ENCODE results near the gene TEX29. TPM values are rescaled to one million over a fixed set of nuclear protein-coding genes. Genes with fewer than 3 reads are reported as not detected.

The TEX29 gene
- total RNA-seq, 1 experiment from 2014 or later: 0.68 TPM

DNA sequence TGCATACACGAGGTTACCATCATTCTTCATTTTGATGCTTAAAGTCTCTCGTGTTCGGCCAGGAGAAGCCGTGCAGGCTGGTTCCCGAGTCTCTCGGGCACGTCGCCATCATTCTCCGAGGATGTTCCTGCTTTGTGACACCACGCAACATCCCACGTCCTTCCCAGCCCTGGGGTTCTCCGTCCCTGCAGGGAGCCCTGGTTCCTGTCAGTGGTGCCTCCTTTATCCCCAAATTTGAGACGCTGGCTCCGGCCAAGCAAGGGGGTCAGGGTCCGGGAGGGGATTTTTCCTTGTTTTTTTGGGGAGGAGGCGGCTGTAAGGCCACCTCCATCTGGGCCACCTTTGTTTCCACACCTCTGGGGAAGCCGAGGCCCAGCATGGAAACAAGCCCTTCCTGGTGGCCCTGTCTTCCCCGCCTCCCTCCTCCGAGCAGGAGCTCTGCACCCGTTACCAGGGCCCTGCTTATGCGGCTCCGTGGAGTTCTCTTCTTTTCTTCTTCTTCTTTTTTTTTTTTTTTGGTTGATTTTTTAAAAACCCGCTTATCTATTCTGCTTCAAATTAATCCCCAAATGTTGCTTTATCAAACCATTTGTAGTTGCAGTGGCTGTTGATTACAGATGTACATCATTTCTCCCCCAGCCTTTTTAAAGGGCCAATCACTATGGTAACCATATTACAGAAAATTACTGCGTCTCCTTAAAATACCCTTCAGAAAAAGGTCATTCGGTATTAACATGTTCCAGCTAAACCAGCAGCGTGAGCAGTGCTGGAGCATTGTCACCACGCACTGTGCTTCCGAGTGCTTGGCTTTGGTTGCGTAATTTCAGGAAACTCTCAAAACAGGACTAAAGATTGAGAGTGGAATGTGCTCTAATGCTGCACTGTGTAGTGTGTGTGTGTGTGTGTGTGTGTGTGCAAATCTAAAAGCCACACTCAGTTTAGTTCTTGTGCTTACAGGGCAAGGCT is 50.4 kb downstream of the TEX29 start (continued):
- TF ChIP-seq, protein P1, sequence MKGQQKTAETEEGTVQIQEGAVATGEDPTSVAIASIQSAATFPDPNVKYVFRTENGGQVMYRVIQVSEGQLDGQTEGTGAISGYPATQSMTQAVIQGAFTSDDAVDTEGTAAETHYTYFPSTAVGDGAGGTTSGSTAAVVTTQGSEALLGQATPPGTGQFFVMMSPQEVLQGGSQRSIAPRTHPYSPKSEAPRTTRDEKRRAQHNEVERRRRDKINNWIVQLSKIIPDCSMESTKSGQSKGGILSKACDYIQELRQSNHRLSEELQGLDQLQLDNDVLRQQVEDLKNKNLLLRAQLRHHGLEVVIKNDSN (CRISPR knock-in tag; IDR thresholded peaks at IDR 0.05): no peak
- no peak for TF ChIP-seq CREB1 (CRISPR knock-in tag; IDR thresholded peaks at IDR 0.05)
- TF ChIP-seq RELA (CRISPR knock-in tag; IDR thresholded peaks at IDR 0.05; ENCODE audit: borderline replicate concordance): no peak
- no peak for TF ChIP-seq FOXP1 (CRISPR knock-in tag; IDR thresholded peaks at IDR 0.05; ENCODE audit: borderline replicate concordance)
- TF ChIP-seq ZNF416 (CRISPR knock-in tag; IDR thresholded peaks at IDR 0.05): no peak
- TF ChIP-seq, protein P2, sequence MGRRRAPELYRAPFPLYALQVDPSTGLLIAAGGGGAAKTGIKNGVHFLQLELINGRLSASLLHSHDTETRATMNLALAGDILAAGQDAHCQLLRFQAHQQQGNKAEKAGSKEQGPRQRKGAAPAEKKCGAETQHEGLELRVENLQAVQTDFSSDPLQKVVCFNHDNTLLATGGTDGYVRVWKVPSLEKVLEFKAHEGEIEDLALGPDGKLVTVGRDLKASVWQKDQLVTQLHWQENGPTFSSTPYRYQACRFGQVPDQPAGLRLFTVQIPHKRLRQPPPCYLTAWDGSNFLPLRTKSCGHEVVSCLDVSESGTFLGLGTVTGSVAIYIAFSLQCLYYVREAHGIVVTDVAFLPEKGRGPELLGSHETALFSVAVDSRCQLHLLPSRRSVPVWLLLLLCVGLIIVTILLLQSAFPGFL (CRISPR knock-in tag; IDR thresholded peaks at IDR 0.05; ENCODE audit: borderline replicate concordance): no peak

DNA sequence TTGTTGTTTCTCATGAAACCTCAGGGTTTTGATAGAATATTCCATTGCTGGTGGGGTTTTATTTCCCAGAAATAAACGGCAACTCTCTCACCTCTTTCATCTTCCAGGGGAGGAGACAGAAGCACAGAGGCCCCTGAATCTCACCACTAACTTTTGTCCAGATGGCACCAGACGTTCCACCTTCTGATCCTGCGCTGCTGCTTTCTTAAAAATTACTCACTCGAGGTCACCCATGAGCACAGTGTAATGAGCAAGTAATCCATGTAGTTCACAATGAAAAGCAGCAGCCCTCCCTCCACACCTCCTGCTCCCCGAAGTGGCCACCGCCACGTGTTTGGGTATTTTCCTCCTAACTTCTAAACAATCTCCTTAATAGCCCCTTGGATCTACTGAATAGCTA is 51.3 kb downstream of the TEX29 start:
- TF ChIP-seq OVOL2 (CRISPR knock-in tag; IDR thresholded peaks at IDR 0.05; ENCODE audit: borderline replicate concordance): no peak
- no peak for TF ChIP-seq EMX1 (CRISPR knock-in tag; IDR thresholded peaks at IDR 0.05)
- TF ChIP-seq, protein P3, sequence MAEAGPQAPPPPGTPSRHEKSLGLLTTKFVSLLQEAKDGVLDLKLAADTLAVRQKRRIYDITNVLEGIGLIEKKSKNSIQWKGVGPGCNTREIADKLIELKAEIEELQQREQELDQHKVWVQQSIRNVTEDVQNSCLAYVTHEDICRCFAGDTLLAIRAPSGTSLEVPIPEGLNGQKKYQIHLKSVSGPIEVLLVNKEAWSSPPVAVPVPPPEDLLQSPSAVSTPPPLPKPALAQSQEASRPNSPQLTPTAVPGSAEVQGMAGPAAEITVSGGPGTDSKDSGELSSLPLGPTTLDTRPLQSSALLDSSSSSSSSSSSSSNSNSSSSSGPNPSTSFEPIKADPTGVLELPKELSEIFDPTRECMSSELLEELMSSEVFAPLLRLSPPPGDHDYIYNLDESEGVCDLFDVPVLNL (CRISPR knock-in tag; IDR thresholded peaks at IDR 0.05; ENCODE audit: borderline replicate concordance, low read depth): no peak
- TF ChIP-seq, protein P4, sequence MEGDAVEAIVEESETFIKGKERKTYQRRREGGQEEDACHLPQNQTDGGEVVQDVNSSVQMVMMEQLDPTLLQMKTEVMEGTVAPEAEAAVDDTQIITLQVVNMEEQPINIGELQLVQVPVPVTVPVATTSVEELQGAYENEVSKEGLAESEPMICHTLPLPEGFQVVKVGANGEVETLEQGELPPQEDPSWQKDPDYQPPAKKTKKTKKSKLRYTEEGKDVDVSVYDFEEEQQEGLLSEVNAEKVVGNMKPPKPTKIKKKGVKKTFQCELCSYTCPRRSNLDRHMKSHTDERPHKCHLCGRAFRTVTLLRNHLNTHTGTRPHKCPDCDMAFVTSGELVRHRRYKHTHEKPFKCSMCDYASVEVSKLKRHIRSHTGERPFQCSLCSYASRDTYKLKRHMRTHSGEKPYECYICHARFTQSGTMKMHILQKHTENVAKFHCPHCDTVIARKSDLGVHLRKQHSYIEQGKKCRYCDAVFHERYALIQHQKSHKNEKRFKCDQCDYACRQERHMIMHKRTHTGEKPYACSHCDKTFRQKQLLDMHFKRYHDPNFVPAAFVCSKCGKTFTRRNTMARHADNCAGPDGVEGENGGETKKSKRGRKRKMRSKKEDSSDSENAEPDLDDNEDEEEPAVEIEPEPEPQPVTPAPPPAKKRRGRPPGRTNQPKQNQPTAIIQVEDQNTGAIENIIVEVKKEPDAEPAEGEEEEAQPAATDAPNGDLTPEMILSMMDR (IDR thresholded peaks at IDR 0.05): no peak
- TF ChIP-seq ETV6 (CRISPR knock-in tag; IDR thresholded peaks at IDR 0.05): no peak
- no peak for TF ChIP-seq SMAD3 (CRISPR knock-in tag; IDR thresholded peaks at IDR 0.05; ENCODE audit: borderline replicate concordance)
- TF ChIP-seq NFATC4 (CRISPR knock-in tag; IDR thresholded peaks at IDR 0.05): no peak
- Mint-ChIP-seq H3K4me1 (peaks cover 12% of the 10 kb centered on the region), H3K27ac (no peak overlapping the region), H3K4me3 (no peak overlapping the region), H3K27me3 (ENCODE audit: low read depth) (peaks cover 5% of the 10 kb centered on the region; the same call in 1 of the 2 replicates), H3K36me3 (no peaks in the 10 kb centered on the region), H3K9me3 (0 out of 2 replicates have a peak, but pooled peaks cover 4% of the 10 kb centered on the region)
- CTCF ChIA-PET: no interaction called here
- POLR2A ChIA-PET: interaction anchor here (0.7 kb wide), 1 partner anchor 1269 kb away, joined by 3 read pairs; no protein-coding TSS in a partner anchor
- no peak for ATAC-seq
- DNase-seq (ENCODE audit: low spot score): no peak

DNA sequence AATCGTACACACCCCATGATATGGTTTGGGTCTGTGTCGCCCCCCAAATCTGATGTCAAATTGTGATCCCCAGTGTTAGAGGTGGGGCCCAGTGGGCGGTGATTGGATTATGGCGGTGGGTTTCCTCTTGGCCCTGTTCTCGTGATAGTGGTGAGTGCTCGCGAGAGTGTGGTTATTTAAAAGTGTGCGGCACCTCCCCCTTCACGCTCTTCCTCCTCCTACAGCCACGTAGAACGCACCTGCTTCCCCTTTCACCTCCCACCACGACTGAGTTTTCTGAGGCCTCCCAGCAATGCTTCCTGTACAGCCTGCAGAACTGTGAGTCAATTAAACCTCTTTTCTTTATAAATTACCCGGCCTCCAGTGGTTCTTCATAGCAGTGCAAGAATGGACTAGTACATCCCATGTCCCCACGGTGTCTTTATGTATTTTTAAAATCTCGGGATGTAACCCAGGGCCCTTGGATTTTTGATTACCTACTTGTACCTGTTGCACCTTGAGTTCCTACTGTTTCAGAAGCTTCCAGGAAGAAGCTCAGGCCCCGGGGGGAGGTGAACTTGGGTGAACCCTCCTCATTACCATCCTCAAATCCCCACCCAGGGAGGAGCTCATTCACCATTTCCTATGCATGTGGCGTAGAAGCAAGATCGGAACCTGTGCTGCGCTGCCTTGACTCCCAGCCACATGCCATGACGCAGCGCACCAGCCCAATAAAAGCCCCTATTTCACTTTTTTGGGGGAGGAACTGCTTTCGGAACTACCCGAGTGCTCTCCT is 52.4 kb downstream of the TEX29 start:
- Mint-ChIP-seq H3K36me3 (no peaks in the 10 kb centered on the region), H3K4me3 (no peak overlapping the region), H3K27ac (no peak overlapping the region), H3K9me3 (0 out of 2 replicates have a peak, but pooled peaks cover 4% of the 10 kb centered on the region), H3K27me3 (ENCODE audit: low read depth) (peaks cover 5% of the 10 kb centered on the region; the same call in 1 of the 2 replicates), H3K4me1 (peaks cover 12% of the 10 kb centered on the region)
- TF ChIP-seq ZNF263 (CRISPR knock-in tag; IDR thresholded peaks at IDR 0.05; ENCODE audit: low read depth): no peak
- TF ChIP-seq, protein P5, sequence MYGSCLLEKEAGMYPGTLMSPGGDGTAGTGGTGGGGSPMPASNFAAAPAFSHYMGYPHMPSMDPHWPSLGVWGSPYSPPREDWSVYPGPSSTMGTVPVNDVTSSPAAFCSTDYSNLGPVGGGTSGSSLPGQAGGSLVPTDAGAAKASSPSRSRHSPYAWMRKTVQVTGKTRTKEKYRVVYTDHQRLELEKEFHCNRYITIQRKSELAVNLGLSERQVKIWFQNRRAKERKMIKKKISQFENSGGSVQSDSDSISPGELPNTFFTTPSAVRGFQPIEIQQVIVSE (CRISPR knock-in tag; IDR thresholded peaks at IDR 0.05; ENCODE audit: borderline replicate concordance): no peak
- no peak for TF ChIP-seq ZNF416 (CRISPR knock-in tag; IDR thresholded peaks at IDR 0.05)
- TF ChIP-seq, protein P6, sequence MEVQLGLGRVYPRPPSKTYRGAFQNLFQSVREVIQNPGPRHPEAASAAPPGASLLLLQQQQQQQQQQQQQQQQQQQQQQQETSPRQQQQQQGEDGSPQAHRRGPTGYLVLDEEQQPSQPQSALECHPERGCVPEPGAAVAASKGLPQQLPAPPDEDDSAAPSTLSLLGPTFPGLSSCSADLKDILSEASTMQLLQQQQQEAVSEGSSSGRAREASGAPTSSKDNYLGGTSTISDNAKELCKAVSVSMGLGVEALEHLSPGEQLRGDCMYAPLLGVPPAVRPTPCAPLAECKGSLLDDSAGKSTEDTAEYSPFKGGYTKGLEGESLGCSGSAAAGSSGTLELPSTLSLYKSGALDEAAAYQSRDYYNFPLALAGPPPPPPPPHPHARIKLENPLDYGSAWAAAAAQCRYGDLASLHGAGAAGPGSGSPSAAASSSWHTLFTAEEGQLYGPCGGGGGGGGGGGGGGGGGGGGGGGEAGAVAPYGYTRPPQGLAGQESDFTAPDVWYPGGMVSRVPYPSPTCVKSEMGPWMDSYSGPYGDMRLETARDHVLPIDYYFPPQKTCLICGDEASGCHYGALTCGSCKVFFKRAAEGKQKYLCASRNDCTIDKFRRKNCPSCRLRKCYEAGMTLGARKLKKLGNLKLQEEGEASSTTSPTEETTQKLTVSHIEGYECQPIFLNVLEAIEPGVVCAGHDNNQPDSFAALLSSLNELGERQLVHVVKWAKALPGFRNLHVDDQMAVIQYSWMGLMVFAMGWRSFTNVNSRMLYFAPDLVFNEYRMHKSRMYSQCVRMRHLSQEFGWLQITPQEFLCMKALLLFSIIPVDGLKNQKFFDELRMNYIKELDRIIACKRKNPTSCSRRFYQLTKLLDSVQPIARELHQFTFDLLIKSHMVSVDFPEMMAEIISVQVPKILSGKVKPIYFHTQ (CRISPR knock-in tag; IDR thresholded peaks at IDR 0.05): no peak
- TF ChIP-seq JAZF1 (CRISPR knock-in tag; IDR thresholded peaks at IDR 0.05): no peak
- ChIA-PET CTCF (interaction anchor here (1.1 kb wide), 1 partner anchor 12 kb away, joined by 3 read pairs; no protein-coding TSS in a partner anchor), POLR2A (no interaction called here)
- no peak for DNase-seq (ENCODE audit: low spot score)
- no peak for ATAC-seq
